Hematopoietic multipotent progenitor cell treated with erythropoietin and hydrocortisone succinate and interleukin-3 and kit ligand, for 8 days (in vitro differentiated cells): ENCODE data around the gene CT45A6.
"Not testable (repeated sequence)": the region's sequence is repeated elsewhere in the genome, so short reads cannot be mapped to it uniquely, and the experiment has no call there.

Experiments
- DNase-seq: peaks from one replicate; pipeline ENCODE4 v3.0.0-alpha.2; 2015

CT45A6 gene, protein sequence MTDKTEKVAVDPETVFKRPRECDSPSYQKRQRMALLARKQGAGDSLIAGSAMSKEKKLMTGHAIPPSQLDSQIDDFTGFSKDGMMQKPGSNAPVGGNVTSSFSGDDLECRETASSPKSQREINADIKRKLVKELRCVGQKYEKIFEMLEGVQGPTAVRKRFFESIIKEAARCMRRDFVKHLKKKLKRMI

DNA sequence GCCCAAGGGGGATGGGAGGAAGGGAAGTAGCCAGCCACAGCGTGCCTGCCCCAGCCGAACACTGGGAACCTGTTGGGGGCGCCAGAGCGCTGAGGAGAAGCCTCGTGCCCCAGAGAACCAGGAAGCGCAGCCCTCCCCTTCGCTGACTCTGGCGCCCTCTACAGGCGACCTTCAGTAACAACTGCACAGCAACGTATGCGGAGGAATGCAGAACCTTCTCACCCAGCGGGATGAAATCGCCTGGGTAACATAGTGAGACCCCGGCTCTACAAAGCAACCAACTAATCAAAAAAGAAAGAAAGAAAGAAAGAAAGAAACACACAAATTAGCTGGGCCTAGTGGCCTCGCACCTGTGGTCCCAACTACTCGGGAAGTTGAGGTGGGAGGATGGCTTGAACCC lies at the start of gene CT45A6:
Gene CT45A6, minus strand, starts transcription at position 101 of the 400 bp plus-strand sequence. CDS start 3,794 bp downstream, outside the sequence.
- not testable (repeated sequence) for DNase-seq

DNA sequence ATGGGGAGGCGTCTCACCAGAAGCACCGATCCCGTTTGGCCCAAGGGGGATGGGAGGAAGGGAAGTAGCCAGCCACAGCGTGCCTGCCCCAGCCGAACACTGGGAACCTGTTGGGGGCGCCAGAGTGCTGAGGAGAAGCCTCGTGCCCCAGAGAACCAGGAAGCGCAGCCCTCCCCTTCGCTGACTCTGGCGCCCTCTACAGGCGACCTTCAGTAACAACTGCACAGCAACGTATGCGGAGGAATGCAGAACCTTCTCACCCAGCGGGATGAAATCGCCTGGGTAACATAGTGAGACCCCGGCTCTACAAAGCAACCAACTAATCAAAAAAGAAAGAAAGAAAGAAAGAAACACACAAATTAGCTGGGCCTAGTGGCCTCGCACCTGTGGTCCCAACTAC lies 34.6 kb upstream of the CT45A6 start, which contains the start of gene CT45A7:
Gene CT45A7, minus strand, starts transcription at position 101 of the 400 bp plus-strand sequence. CDS start 3,747 bp downstream, outside the sequence.
- DNase-seq = not testable (repeated sequence)

DNA sequence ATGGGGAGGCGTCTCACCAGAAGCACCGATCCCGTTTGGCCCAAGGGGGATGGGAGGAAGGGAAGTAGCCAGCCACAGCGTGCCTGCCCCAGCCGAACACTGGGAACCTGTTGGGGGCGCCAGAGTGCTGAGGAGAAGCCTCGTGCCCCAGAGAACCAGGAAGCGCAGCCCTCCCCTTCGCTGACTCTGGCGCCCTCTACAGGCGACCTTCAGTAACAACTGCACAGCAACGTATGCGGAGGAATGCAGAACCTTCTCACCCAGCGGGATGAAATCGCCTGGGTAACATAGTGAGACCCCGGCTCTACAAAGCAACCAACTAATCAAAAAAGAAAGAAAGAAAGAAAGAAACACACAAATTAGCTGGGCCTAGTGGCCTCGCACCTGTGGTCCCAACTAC lies 17.3 kb upstream of the CT45A6 start, which contains the start of gene CT45A2:
Gene CT45A2, minus strand, starts transcription at position 101 of the 400 bp plus-strand sequence. CDS start 3,747 bp downstream, outside the sequence.
- DNase-seq = not testable (repeated sequence)

DNA sequence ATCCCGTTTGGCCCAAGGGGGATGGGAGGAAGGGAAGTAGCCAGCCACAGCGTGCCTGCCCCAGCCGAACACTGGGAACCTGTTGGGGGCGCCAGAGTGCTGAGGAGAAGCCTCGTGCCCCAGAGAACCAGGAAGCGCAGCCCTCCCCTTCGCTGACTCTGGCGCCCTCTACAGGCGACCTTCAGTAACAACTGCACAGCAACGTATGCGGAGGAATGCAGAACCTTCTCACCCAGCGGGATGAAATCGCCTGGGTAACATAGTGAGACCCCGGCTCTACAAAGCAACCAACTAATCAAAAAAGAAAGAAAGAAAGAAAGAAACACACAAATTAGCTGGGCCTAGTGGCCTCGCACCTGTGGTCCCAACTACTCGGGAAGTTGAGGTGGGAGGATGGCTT lies 17.2 kb downstream of the CT45A6 start, which contains the start of gene CT45A5:
Gene CT45A5, minus strand, starts transcription at position 101 of the 400 bp plus-strand sequence. CDS start 3,774 bp downstream, outside the sequence.
- not testable (repeated sequence) for DNase-seq

DNA sequence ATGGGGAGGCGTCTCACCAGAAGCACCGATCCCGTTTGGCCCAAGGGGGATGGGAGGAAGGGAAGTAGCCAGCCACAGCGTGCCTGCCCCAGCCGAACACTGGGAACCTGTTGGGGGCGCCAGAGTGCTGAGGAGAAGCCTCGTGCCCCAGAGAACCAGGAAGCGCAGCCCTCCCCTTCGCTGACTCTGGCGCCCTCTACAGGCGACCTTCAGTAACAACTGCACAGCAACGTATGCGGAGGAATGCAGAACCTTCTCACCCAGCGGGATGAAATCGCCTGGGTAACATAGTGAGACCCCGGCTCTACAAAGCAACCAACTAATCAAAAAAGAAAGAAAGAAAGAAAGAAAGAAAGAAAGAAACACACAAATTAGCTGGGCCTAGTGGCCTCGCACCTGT lies 34.5 kb downstream of the CT45A6 start, which contains the start of gene CT45A3:
Gene CT45A3, minus strand, starts transcription at position 101 of the 400 bp plus-strand sequence. CDS start 3,747 bp downstream, outside the sequence.
- not testable (repeated sequence) for DNase-seq

DNA sequence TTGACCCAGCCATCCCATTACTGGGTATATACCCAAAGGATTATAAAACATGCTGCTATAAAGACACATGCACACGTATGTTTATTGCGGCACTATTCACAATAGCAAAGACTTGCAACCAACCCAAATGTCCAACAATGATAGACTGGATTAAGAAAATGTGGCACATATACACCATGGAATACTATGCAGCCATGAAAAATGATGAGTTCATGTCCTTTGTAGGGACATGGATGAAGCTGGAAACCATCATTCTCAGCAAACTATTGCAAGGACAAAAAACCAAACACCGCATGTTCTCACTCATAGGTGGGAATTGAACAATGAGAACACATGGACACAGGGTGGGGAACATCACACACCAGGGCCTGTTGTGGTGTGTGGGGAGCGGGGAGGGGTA lies 57.8 kb downstream of the CT45A6 start:
- DNase-seq = not testable (repeated sequence)
